ENCODE results near the gene GATB. TPM values are rescaled to one million over a fixed set of nuclear protein-coding genes. Genes with fewer than 3 reads are reported as not detected.
A peak's percentile ranks its signal among the peaks of the same experiment; 100 is the strongest.

Gene GATB
- total and polyA plus RNA-seq, 3 experiments from 2014 or later = 12.3 to 29.6 (median 27.0) TPM

DNA sequence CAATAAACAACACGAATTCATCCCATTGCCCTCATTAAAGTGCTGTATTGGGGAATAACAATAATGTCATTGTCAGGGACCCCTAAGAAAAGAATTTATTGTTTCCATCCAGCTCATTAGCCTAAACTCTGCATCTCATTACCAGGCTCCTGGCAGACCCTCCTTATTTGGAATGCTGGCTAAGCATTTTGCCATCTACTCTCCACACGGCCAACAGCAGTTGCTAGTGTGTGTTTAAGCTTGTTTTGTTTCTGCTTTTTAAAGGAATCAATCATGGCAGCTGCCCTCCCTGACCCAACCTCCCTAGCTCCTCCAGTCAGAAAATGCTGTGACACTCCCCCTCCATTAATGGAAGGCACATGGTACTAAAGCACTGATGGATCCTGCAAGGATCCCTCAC, 43.5 kb downstream of the GATB start:
- no peak overlapping the region for H3K27ac ChIP-seq (ENCODE audit: low read depth, low read length)
- POLR2A ChIA-PET = no interaction called here
- Mint-ChIP-seq H3K27ac (peak overlapping the region in 2 of 8 donors; percentile 31 to 83), H3K36me3 (peaks cover 9 to 66% (median 15%) of the 10 kb centered on the region in 3 donors), H3K9me3 (no peaks in the 10 kb centered on the region), H3K4me3 (no peak overlapping the region), H3K4me1 (no peaks in the 10 kb centered on the region), H3K27me3 (no peaks in the 10 kb centered on the region)
- no peaks in the 10 kb centered on the region for H3K9me3 ChIP-seq (ENCODE audit: low read length)
- H3K27me3 ChIP-seq (ENCODE audit: insufficient read depth, low read length, poor library complexity, severe bottlenecking) = no peaks in the 10 kb centered on the region
- CTCF ChIA-PET = no interaction called here
- H3K4me1 ChIP-seq (ENCODE audit: insufficient read depth, low read length) = no peaks in the 10 kb centered on the region
- no peaks in the 10 kb centered on the region for H3K36me3 ChIP-seq (ENCODE audit: insufficient read depth, low read length)
- DNase-seq = no peak
- H3K4me3 ChIP-seq (ENCODE audit: low read length) = no peak overlapping the region

GRCh38 chr4:151716324-151716723, 44.5 kb downstream of the GATB start:
- H3K36me3 ChIP-seq (ENCODE audit: insufficient read depth, low read length) = no peaks in the 10 kb centered on the region
- H3K27ac Mint-ChIP-seq = no peak overlapping the region
- no peaks in the 10 kb centered on the region for H3K9me3 Mint-ChIP-seq
- H3K4me1 ChIP-seq (ENCODE audit: insufficient read depth, low read length) = no peaks in the 10 kb centered on the region
- H3K27me3 Mint-ChIP-seq = no peaks in the 10 kb centered on the region
- H3K27me3 ChIP-seq (ENCODE audit: insufficient read depth, low read length, poor library complexity, severe bottlenecking) = no peaks in the 10 kb centered on the region
- DNase-seq = no peak
- no peak overlapping the region for H3K4me3 Mint-ChIP-seq
- H3K36me3 Mint-ChIP-seq = peaks cover 9 to 62% (median 16%) of the 10 kb centered on the region in 3 donors
- POLR2A ChIA-PET = interaction anchor here (0.6 to 0.7 kb wide), 2 partner anchors 258 to 554 kb away, joined by 3 to 7 read pairs; no protein-coding TSS in a partner anchor
- CTCF ChIA-PET = no interaction called here
- no peak overlapping the region for H3K27ac ChIP-seq (ENCODE audit: low read depth, low read length)
- no peaks in the 10 kb centered on the region for H3K9me3 ChIP-seq (ENCODE audit: low read length)
- H3K4me3 ChIP-seq (ENCODE audit: low read length) = no peak overlapping the region
- H3K4me1 Mint-ChIP-seq = no peaks in the 10 kb centered on the region

- no peaks in the 10 kb centered on the region for H3K36me3 ChIP-seq (ENCODE audit: insufficient read depth, low read length)
- no peaks in the 10 kb centered on the region for H3K4me1 ChIP-seq (ENCODE audit: insufficient read depth, low read length)
- no peaks in the 10 kb centered on the region for H3K9me3 ChIP-seq (ENCODE audit: low read length)
- H3K27me3 Mint-ChIP-seq = no peaks in the 10 kb centered on the region
- no peaks in the 10 kb centered on the region for H3K27me3 ChIP-seq (ENCODE audit: insufficient read depth, low read length, poor library complexity, severe bottlenecking)
- peaks cover 9 to 61% (median 17%) of the 10 kb centered on the region in 3 donors for H3K36me3 Mint-ChIP-seq
- no peak overlapping the region for H3K4me3 ChIP-seq (ENCODE audit: low read length)
- CTCF ChIA-PET = no interaction called here
- H3K27ac ChIP-seq (ENCODE audit: low read depth, low read length) = no peak overlapping the region
- POLR2A ChIA-PET = interaction anchor here (0.6 to 0.7 kb wide), 2 partner anchors 259 to 555 kb away, joined by 3 to 7 read pairs; no protein-coding TSS in a partner anchor
- no peak for DNase-seq
- H3K4me3 Mint-ChIP-seq = no peak overlapping the region
- no peaks in the 10 kb centered on the region for H3K4me1 Mint-ChIP-seq
- H3K9me3 Mint-ChIP-seq = no peaks in the 10 kb centered on the region
- no peak overlapping the region for H3K27ac Mint-ChIP-seq
Observed at GRCh38 chr4:151715881-151716280, 44.9 kb downstream of the GATB start.

- Mint-ChIP-seq H3K4me1 (no peaks in the 10 kb centered on the region), H3K9me3 (no peaks in the 10 kb centered on the region), H3K4me3 (no peak overlapping the region), H3K27me3 (peaks cover 0 to 2% of the 10 kb centered on the region in 2 donors), H3K27ac (no peak overlapping the region), H3K36me3 (peaks cover 16 to 60% (median 23%) of the 10 kb centered on the region in 3 donors)
- no peak overlapping the region for H3K27ac ChIP-seq (ENCODE audit: low read depth, low read length)
- no peaks in the 10 kb centered on the region for H3K27me3 ChIP-seq (ENCODE audit: insufficient read depth, low read length, poor library complexity, severe bottlenecking)
- CTCF ChIA-PET = no interaction called here
- H3K9me3 ChIP-seq (ENCODE audit: low read length) = no peaks in the 10 kb centered on the region
- H3K4me1 ChIP-seq (ENCODE audit: insufficient read depth, low read length) = no peaks in the 10 kb centered on the region
- DNase-seq = no peak
- no peak overlapping the region for H3K4me3 ChIP-seq (ENCODE audit: low read length)
- H3K36me3 ChIP-seq (ENCODE audit: insufficient read depth, low read length) = no peaks in the 10 kb centered on the region
- POLR2A ChIA-PET = no interaction called here
Observed at GRCh38 chr4:151712777-151713176, 48.0 kb downstream of the GATB start.

DNA sequence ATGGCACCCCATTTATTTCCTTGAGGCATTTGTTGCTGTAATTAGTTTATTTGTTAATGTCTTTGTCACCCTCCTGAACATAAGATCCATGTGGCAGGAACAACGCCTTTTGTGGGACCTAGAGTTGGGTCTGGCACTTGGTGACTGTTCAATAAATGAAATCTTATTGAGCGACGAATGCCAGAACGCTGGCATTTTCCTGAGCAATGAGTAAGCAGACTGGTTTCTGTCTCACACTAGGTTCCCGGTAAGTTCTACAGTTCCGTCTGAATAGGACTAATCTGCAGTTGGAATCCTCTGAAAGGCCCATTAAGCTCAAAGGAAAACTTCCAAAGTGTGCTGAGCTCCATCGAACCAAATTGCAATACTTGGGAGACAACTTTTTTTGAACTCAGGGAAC, 49.2 kb downstream of the GATB start:
- no peak overlapping the region for H3K4me3 Mint-ChIP-seq
- no peak for DNase-seq
- H3K4me1 Mint-ChIP-seq = no peaks in the 10 kb centered on the region

GRCh38 chr4:151709587-151709986, 51.2 kb downstream of the GATB start:
- Histone ChIP-seq H3K4me3 (ENCODE audit: low read length) (no peak overlapping the region), H3K27ac (ENCODE audit: low read depth, low read length) (no peak overlapping the region), H3K9me3 (ENCODE audit: low read length) (no peaks in the 10 kb centered on the region), H3K4me1 (ENCODE audit: insufficient read depth, low read length) (no peaks in the 10 kb centered on the region), H3K27me3 (ENCODE audit: insufficient read depth, low read length, poor library complexity, severe bottlenecking) (no peaks in the 10 kb centered on the region), H3K36me3 (ENCODE audit: insufficient read depth, low read length) (no peaks in the 10 kb centered on the region)
- Mint-ChIP-seq H3K4me1 (no peaks in the 10 kb centered on the region), H3K4me3 (no peak overlapping the region), H3K36me3 (peaks cover 7 to 51% (median 24%) of the 10 kb centered on the region in 3 donors), H3K9me3 (no peaks in the 10 kb centered on the region), H3K27me3 (peaks cover 0 to 2% of the 10 kb centered on the region in 2 donors), H3K27ac (peak overlapping the region in 1 of 8 donors; percentile 51)
- CTCF ChIA-PET = no interaction called here
- POLR2A ChIA-PET = no interaction called here
- no peak for DNase-seq

More for the DNA sequence above, 49.2 kb downstream of the GATB start:
- peaks cover 0 to 2% of the 10 kb centered on the region in 2 donors for H3K27me3 Mint-ChIP-seq
- no peak overlapping the region for H3K27ac ChIP-seq (ENCODE audit: low read depth, low read length)
- no peaks in the 10 kb centered on the region for H3K36me3 ChIP-seq (ENCODE audit: insufficient read depth, low read length)
- ChIA-PET CTCF (no interaction called here), POLR2A (no interaction called here)
- H3K9me3 Mint-ChIP-seq = no peaks in the 10 kb centered on the region
- peaks cover 12 to 58% (median 25%) of the 10 kb centered on the region in 3 donors for H3K36me3 Mint-ChIP-seq
- no peak overlapping the region for H3K4me3 ChIP-seq (ENCODE audit: low read length)
- no peak overlapping the region for H3K27ac Mint-ChIP-seq
- H3K9me3 ChIP-seq (ENCODE audit: low read length) = no peaks in the 10 kb centered on the region
- H3K4me1 ChIP-seq (ENCODE audit: insufficient read depth, low read length) = no peaks in the 10 kb centered on the region
- no peaks in the 10 kb centered on the region for H3K27me3 ChIP-seq (ENCODE audit: insufficient read depth, low read length, poor library complexity, severe bottlenecking)

DNA sequence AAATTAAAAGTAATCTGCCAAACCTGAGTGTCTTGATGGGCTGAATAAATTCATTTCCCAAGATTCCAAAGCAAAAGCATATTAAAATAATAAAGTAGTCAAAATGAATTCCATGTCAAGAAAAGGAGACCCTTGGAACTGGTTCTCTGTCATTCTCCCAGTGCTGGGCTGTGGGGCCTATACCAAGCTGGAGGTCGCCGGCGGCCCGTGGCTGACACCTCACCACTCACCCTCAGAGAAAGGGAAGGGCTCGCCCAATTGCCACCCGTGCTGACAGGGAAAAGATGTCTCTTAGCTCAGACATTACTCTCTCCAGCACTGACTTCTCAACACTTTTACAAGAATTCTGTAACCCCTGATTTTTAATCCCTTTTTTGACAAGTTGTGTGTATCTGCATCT, 51.7 kb downstream of the GATB start:
- Histone ChIP-seq H3K27ac (ENCODE audit: low read depth, low read length) (no peak overlapping the region), H3K4me1 (ENCODE audit: insufficient read depth, low read length) (no peaks in the 10 kb centered on the region), H3K36me3 (ENCODE audit: insufficient read depth, low read length) (no peaks in the 10 kb centered on the region), H3K27me3 (ENCODE audit: insufficient read depth, low read length, poor library complexity, severe bottlenecking) (no peaks in the 10 kb centered on the region), H3K9me3 (ENCODE audit: low read length) (no peaks in the 10 kb centered on the region), H3K4me3 (ENCODE audit: low read length) (no peak overlapping the region)
- no peak for DNase-seq
- Mint-ChIP-seq H3K27me3 (peaks cover 0 to 2% of the 10 kb centered on the region in 2 donors), H3K4me1 (no peaks in the 10 kb centered on the region), H3K4me3 (no peak overlapping the region), H3K27ac (no peak overlapping the region), H3K9me3 (no peaks in the 10 kb centered on the region), H3K36me3 (peaks cover 7 to 49% (median 24%) of the 10 kb centered on the region in 3 donors)
- ChIA-PET CTCF (no interaction called here), POLR2A (no interaction called here)

- Mint-ChIP-seq H3K9me3 (no peaks in the 10 kb centered on the region), H3K4me1 (no peaks in the 10 kb centered on the region), H3K27me3 (peaks cover 0 to 2% of the 10 kb centered on the region in 2 donors), H3K27ac (no peak overlapping the region), H3K36me3 (peaks cover 11 to 49% (median 30%) of the 10 kb centered on the region in 3 donors), H3K4me3 (no peak overlapping the region)
- DNase-seq = no peak
- peaks cover 4% of the 10 kb centered on the region for H3K36me3 ChIP-seq (ENCODE audit: insufficient read depth, low read length)
- H3K4me3 ChIP-seq (ENCODE audit: low read length) = no peak overlapping the region
- ChIA-PET POLR2A (no interaction called here), CTCF (no interaction called here)
- H3K9me3 ChIP-seq (ENCODE audit: low read length) = no peaks in the 10 kb centered on the region
- H3K27ac ChIP-seq (ENCODE audit: low read depth, low read length) = no peak overlapping the region
- H3K4me1 ChIP-seq (ENCODE audit: insufficient read depth, low read length) = no peaks in the 10 kb centered on the region
- no peaks in the 10 kb centered on the region for H3K27me3 ChIP-seq (ENCODE audit: insufficient read depth, low read length, poor library complexity, severe bottlenecking)
Observed at GRCh38 chr4:151708100-151708499, 52.7 kb downstream of the GATB start.

DNA sequence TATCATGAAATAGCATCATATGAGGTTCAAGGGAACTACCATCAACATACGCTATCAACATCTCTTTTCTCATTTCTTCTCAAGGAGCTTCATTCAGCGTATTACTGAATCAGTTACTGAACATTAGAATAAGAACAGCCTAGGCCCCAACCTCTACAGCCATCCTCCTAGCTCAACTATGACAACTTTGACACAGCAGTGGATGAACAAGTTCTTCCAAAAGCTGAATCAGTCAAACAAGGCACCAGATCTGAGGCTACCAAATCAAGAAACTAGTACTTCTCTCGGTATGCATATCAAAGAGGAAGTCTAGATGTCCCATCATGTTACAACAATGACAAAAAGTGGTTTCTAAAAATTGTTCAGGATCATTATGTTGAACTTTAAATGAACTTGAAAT, 57.4 kb downstream of the GATB start:
- Histone ChIP-seq H3K4me1 (ENCODE audit: insufficient read depth, low read length) (no peaks in the 10 kb centered on the region), H3K27ac (ENCODE audit: low read depth, low read length) (no peak overlapping the region), H3K9me3 (ENCODE audit: low read length) (no peaks in the 10 kb centered on the region), H3K36me3 (ENCODE audit: insufficient read depth, low read length) (peaks cover 4% of the 10 kb centered on the region), H3K4me3 (ENCODE audit: low read length) (no peak overlapping the region), H3K27me3 (ENCODE audit: insufficient read depth, low read length, poor library complexity, severe bottlenecking) (no peaks in the 10 kb centered on the region)
- H3K4me3 Mint-ChIP-seq = no peak overlapping the region
- peaks cover 0 to 2% (median 0%) of the 10 kb centered on the region in 5 donors for H3K9me3 Mint-ChIP-seq
- H3K36me3 Mint-ChIP-seq = peaks cover 32 to 73% (median 46%) of the 10 kb centered on the region in 3 donors
- ChIA-PET POLR2A (no interaction called here), CTCF (no interaction called here)
- H3K27me3 Mint-ChIP-seq = no peaks in the 10 kb centered on the region
- no peak for DNase-seq
- H3K4me1 Mint-ChIP-seq = no peaks in the 10 kb centered on the region
- no peak overlapping the region for H3K27ac Mint-ChIP-seq
